ENCODE results near the gene CHI3L2. TPM values are rescaled to one million over a fixed set of nuclear protein-coding genes. Genes with fewer than 3 reads are reported as not detected.

Gene CHI3L2
- total and polyA plus RNA-seq, 2 of the 13 experiments (the other 11 are each of a cell fraction or from before 2014, with no cell fraction given): 0.46 to 1.7 TPM

DNA sequence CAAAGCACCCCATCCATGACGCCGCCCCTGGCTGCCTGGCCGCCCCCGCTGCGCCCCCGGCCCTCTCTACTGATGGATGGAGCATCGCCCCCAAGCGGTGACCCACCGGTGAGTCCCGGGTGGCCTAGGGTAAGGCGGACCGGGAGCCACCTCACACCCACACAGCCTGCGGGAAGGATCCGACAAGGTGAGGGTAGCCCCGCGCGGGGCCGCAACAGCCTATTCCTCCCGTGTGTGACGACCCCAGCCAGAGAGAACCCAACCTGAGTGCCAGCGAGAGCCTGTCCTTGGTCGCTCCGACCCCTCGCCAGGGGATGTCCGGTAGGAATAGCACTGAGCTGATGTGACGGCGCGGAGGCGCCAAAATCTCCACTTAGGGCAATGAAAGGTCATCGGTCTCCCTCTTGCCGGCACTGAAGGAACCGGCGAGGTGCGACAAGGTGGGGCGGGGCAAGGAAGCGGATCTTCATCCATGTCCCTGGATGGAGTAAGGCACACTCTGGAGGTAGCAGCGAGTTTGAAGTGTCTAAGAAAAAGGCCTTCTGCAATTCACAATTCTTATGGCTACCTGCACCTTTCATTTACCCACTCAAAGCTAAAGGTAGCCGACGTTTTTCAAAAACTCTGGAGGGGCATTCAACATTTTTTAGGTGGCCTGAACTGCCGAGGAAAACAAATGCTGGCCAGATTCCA is 43.4 kb downstream of the CHI3L2 start:
- in situ Hi-C loops (cut with HindIII; ENCODE audit: extremely low pct_ligation_motif_present, low pct_unique_long_range_greater_than_20kb): no loop called here
- Histone ChIP-seq H3K9ac (ENCODE audit: insufficient read depth, low read depth, low read length) (no peak overlapping the region), H3K36me3 (replicated peaks in 1 of 2; ENCODE audit: control insufficient read depth in 1 of 2, insufficient read depth in 2 of 2, low read length in 2 of 2) (no peaks in the 10 kb centered on the region), H3K9me3 (ENCODE audit: low read length) (no peaks in the 10 kb centered on the region), H3K79me2 (ENCODE audit: insufficient read depth, low read length) (no peaks in the 10 kb centered on the region), H2AFZ (ENCODE audit: low read length) (no peak overlapping the region), H3K27ac (ENCODE audit: extremely low read length, insufficient read depth, low read length) (no peak overlapping the region), H3K27me3 (ENCODE audit: control insufficient read depth in 1 of 2, insufficient read depth in 2 of 2, low read length in 2 of 2) (peaks cover 0 to 3% of the 10 kb centered on the region in 2 experiments; a peak in 3 of 5 replicates), H3K4me3 (replicated peaks in 1 of 3; ENCODE audit: insufficient read depth in 1 of 3, low read depth in 2 of 3, low read length in 3 of 3) (no peak overlapping the region), H4K20me1 (ENCODE audit: insufficient read depth, low read length) (no peaks in the 10 kb centered on the region), H3K4me2 (ENCODE audit: low read depth, low read length) (peak overlapping the region; percentile 23; the same call in 1 of the 2 replicates), H3K4me1 (ENCODE audit: insufficient read depth, low read length) (peaks cover 8% of the 10 kb centered on the region)
- intact Hi-C loops (cut with micrococcal nuclease; ENCODE audit: unreplicated experiment): no loop called here
- DNase-seq (ENCODE audit: low spot score) (no peak), FAIRE-seq (no peak), ATAC-seq (peak; percentile 25; the same call in 2 of the 3 replicates)
- ChIA-PET POLR2A (no interaction called here), CTCF (ENCODE audit: low intra/inter-chr PET ratio, low total read pairs) (interaction anchor here (1.4 kb wide), 1 partner anchor 49 kb away, joined by 4 read pairs; no protein-coding TSS in a partner anchor)
- TF ChIP-seq, protein P1, sequence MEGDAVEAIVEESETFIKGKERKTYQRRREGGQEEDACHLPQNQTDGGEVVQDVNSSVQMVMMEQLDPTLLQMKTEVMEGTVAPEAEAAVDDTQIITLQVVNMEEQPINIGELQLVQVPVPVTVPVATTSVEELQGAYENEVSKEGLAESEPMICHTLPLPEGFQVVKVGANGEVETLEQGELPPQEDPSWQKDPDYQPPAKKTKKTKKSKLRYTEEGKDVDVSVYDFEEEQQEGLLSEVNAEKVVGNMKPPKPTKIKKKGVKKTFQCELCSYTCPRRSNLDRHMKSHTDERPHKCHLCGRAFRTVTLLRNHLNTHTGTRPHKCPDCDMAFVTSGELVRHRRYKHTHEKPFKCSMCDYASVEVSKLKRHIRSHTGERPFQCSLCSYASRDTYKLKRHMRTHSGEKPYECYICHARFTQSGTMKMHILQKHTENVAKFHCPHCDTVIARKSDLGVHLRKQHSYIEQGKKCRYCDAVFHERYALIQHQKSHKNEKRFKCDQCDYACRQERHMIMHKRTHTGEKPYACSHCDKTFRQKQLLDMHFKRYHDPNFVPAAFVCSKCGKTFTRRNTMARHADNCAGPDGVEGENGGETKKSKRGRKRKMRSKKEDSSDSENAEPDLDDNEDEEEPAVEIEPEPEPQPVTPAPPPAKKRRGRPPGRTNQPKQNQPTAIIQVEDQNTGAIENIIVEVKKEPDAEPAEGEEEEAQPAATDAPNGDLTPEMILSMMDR (CRISPR knock-in tag; IDR thresholded peaks at IDR 0.05): 0 out of 2 replicates have a peak, but pooled peaks have one; percentile 15
- TF ChIP-seq, protein P2, sequence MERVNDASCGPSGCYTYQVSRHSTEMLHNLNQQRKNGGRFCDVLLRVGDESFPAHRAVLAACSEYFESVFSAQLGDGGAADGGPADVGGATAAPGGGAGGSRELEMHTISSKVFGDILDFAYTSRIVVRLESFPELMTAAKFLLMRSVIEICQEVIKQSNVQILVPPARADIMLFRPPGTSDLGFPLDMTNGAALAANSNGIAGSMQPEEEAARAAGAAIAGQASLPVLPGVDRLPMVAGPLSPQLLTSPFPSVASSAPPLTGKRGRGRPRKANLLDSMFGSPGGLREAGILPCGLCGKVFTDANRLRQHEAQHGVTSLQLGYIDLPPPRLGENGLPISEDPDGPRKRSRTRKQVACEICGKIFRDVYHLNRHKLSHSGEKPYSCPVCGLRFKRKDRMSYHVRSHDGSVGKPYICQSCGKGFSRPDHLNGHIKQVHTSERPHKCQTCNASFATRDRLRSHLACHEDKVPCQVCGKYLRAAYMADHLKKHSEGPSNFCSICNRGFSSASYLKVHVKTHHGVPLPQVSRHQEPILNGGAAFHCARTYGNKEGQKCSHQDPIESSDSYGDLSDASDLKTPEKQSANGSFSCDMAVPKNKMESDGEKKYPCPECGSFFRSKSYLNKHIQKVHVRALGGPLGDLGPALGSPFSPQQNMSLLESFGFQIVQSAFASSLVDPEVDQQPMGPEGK (CRISPR knock-in tag; IDR thresholded peaks at IDR 0.05): peak; percentile 52
- no peak for TF ChIP-seq MAFF (IDR thresholded peaks at IDR 0.05; ENCODE audit: low read depth, low read length)
- TF ChIP-seq PLRG1 (conservative IDR thresholded peaks at IDR 0.05): no peak
- TF ChIP-seq FOXC1 (CRISPR knock-in tag; IDR thresholded peaks at IDR 0.05; ENCODE audit: borderline replicate concordance): no peak
- no peak for TF ChIP-seq ZNF670 (CRISPR knock-in tag; IDR thresholded peaks at IDR 0.05; ENCODE audit: borderline replicate concordance)
- TF ChIP-seq MIER2 (CRISPR knock-in tag; IDR thresholded peaks at IDR 0.05): no peak
- no TSS peak for BruUV-seq (replicated peaks)
- WGBS (ENCODE audit: low lambda C conversion rate): 73% methylated on average over 16 of the region's 40 CpGs

All from HepG2 (cell line).